NCI-H524 (cell line): ENCODE measurements around the gene ARFGAP3.
"Not testable (repeated sequence)": the region's sequence is repeated elsewhere in the genome, so short reads cannot be mapped to it uniquely, and the experiment has no call there.

Source experiments
- DNase-seq, 2 experiments: peaks; one replicate each; lab custom pipeline; 2025; lab: John Stamatoyannopoulos, UW

Gene ARFGAP3

DNA sequence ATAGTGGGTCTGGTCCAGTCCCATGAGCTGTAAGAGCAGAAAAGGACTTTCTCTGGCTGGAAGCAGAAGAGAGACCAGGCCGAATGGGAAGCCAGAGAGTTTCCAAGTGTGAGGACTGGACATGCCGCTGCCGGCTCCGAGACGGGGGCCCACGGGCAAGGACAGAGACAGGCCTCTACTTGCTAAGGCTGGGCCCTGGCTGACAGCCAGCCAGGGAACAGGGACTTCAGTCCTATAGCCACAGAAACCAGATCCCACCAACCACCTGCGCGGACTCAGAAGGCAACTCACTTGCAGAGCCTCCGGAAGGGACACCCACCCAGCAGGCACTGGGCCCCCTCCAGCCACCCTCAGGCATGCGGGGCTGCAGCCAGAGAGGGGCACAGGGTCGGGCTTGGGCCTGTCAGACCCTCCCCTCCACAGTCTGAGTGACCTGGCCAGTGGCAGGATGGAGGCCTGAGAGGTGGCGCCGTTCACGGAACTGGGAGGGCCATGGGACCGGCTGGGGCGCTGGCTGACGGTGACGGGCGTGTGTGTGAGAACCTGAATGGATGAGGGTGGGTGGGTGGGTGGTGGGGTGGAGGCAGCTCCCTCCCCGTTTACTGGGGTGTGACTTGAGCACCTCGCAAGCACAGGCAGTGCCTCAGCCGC lies 88.6 kb downstream of the ARFGAP3 start:
- DNase-seq: no peak

DNA sequence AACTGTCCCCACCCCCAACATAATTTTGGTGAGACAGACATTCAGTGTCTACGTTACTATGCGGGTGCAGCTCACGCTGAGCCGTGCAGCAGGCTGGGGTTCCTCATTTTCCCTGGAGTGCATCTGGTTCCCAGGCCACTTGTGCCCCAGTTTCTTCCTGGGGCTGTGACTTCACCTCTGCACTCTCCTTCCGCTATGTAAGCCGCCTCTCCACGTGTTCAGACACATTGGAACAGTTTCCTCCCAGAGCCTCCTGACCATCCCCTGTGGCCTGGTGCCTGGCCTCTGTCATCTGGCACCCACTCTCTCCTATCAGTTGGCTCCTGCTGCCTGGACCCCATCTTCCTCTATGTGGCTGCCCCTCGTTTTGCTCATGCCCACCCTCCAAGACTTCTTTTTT lies 90.2 kb downstream of the ARFGAP3 start:
- no peak for DNase-seq

DNA sequence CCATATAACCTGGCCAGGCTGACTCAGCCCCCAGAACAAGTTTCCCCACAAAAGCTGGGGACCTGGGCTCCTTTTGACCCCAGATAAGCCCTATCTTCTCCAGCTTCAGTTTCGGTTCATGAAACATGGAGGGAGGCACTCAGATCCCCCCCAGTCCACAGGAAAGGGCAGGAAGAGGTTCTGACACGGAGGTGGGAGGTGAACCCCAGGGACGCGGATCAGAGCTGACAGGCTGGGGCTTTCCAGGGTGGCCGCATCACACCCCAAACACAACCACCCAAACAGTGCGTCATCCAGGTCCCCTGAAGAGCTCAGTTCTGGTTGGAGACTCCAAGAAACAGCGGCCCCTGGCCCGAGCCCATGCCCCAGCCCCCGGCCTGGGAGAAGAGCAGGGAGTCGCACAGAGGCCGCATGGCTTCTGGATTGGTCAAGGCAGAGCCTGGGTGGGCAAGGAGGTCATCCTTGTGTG lies 92.1 kb downstream of the ARFGAP3 start:
- no peak for DNase-seq

DNA sequence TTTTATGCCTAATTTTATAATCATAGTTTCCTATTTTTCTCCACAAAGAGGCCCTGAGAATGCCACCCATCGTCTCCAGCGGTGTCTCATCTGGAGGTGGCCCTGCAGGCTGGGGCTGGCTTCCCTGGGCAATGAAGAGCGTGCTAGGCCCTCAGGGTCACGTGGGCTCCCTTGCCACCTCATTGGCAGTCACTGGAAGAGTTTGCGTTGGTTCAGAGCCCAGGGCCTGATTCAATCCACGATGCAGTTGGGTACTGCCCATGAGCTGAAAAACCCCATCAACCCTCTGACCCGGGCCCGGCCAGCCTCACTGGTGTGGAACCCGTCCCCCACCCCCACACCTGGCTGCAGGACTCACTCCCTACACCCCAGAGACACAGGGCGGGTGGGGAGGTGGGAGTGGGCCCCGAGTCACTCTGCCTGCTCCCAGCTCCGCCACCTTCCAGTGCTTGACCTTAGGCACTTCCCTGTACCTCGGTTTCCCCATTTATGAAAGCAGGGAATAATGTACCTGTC lies 93.0 kb downstream of the ARFGAP3 start:
- no peak for DNase-seq

DNA sequence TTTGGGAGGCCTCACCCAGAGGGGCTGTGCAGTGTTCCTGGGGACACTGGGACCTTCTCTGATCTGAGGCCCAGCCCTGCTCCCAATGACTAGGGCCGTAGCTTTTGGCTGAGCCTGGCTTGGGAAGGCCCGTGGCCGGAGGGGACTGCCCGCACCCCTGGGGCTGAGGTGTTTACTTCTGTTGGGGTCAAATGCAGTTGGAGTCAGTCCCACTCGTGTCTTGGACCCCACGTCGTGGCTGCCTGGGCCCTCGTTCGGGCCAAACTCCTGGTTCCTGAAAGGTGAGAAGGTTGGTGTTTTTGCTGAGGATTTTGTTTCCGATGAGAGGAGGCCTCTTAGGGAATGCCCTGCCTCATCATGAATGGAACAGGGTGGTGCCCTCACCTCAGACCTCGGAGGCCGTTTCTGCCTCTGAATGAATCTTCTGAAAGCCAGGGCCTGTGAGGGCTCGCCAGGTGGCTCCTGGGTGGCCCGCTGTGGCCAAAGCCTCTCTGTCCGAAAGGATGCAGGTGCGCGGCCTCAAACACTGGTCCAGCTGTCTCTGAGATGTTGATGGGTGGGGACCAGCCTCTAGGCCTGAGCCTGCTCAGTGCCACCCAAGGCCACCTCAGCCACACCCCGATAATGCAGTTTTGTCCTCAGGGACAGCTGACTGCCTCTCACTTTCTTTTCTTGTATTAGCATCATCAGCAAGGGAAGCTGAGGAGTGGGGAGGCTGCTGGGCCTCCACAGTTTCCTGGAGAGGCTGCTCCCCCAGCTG lies 96.1 kb downstream of the ARFGAP3 start:
- DNase-seq: no peak

DNA sequence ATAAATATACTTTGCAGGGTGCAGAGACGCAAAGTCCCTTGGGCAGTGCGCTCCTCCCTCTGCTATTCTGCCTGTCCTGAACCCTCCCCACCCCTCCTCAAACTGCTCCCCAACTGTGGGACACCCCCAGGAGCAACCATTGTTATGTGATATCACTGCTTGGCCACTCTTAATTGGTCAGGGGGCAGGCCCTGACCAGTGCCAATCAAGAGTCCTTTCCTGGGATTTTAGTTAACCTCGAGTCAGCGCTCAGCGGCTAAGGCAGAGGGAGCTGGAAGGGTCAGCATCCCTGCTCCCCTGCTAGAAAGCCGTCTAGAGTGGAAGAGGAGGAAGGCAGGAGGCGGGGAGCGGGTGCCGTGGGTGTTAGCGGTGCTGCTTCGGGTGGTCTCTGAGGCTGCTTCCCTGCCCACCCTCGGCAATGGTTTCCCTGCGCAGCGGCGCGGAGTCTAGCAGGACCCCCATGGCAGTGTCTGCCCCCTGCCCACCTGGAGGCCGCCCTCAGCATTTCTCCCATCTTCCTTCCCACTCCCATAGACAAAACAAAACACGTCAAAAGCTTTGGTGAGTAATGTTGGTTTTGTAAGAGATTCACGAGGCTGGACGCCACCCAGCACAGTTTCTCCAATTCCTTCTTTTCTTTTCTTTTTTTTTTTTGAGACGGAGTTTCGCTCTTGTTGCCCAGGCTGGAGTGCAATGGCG lies 98.0 kb downstream of the ARFGAP3 start:
- DNase-seq: no peak

DNA sequence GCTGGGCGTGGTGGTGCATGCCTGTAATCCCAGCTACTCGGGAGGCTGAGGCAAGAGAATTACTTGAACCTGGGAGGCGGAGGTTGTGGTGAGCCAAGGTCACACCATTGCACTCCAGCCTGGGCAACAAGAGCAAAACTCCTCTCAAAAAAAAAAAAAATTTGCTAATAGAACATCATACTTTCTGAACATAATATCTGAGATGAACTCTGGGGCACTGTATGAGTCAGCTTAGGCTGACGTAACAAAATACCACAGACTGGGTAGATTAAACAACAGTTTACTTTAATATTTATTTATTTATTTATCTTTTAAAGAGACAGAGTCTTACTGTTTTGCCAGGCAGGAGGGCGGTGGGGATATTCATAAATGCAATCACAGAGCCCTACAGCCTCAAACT lies 101.5 kb downstream of the ARFGAP3 start:
- not testable (repeated sequence) for DNase-seq

DNA sequence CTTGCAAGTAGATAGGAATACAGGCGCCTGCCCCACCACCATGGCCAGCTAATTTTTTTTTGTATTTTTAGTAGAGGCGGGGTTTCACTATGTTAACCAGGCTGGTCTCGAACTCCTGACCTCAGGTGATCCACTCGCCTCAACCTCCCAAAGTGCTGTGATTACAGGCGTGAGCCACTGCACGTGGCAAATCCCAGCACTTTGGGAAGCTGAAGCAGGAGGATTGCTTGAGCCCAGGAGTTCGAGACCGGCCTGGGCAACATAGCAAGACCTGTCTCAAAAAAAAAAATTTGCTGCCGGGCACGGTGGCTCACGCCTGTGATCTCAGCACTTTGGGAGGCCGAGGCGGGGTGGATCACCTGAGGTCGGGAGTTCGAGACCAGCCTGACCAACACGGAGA lies 102.0 kb downstream of the ARFGAP3 start:
- DNase-seq: not testable (repeated sequence)

DNA sequence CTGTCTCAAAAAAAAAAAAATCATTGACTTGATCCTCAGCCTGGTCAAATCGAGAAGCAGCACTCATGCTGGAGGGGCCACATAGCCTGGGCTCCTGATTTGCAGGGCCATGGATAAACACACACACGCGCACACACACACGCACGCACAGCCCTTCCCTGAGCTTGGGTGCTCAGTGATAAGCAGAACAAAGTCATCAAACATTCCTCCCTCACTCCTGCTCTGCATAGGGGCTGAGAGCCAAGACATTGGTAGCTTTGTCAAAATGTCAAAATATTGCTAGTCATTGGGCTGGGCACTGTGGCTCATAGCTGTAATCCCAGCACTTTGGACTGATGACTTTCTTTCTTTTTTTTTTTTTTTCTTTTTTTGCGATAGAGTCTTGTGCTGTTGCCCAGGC lies 102.4 kb downstream of the ARFGAP3 start:
- DNase-seq: no peak

DNA sequence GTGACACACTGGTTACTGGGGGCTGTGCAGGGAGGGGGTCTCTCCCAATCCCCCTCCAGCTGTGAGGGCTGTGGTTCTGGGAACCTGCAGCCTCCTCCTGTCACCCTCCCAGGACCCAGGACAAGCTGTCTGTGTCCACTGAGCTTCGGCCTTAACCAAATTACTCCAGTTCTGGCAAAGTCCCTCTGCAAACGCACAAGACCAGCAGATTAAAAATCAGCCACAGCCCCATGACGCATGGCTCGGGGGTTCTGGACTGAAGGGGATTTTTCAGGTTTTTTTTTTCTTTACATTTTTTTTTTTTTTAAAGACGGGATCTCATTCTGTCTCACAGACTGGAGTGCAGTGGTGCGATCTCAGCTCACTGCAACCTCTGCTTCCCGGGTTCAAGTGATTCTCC lies 104.2 kb downstream of the ARFGAP3 start:
- DNase-seq: no peak

DNA sequence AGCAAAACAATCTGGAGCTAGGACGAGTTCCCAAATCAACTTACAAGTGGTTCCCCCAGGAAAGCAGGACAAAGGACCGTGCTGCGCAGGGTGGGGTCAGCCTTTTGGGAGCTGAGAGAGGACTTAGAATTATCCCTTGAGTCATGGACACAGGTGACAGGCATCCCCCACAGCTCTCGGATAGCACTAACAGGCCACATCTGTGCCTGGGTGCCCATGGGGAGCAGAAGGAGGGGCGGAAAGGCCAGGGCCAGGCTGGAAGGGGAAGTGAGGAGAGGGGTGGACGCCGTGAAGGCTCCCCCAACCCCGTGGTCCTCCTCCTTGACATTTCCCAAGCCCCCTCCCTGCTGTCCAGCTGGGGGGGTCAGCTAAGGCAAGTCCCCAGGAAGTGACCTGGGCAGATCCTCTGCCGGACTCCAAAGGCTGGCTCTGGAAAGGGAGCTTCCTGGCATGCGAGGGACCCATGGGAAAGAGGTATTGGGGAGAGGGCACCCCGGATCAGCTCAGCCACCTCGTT lies 104.8 kb downstream of the ARFGAP3 start:
- DNase-seq: peak; percentile 11 to 37

DNA sequence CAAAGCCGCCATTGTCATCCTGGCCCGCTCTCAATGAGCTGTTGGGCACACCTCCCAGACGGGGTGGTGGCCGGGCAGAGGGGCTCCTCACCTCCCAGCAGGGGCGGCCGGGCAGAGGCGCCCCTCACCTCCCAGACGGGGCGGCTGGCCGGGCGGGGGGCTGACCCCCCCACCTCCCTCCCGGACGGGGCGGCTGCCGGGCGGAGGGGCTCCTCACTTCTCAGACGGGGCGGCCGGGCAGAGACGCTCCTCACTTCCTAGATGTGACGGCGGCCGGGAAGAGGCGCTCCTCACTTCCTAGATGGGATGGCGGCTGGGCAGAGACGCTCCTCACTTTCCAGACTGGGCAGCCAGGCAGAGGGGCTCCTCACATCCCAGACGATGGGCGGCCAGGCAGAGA lies 106.7 kb downstream of the ARFGAP3 start:
- DNase-seq: not testable (repeated sequence)

DNA sequence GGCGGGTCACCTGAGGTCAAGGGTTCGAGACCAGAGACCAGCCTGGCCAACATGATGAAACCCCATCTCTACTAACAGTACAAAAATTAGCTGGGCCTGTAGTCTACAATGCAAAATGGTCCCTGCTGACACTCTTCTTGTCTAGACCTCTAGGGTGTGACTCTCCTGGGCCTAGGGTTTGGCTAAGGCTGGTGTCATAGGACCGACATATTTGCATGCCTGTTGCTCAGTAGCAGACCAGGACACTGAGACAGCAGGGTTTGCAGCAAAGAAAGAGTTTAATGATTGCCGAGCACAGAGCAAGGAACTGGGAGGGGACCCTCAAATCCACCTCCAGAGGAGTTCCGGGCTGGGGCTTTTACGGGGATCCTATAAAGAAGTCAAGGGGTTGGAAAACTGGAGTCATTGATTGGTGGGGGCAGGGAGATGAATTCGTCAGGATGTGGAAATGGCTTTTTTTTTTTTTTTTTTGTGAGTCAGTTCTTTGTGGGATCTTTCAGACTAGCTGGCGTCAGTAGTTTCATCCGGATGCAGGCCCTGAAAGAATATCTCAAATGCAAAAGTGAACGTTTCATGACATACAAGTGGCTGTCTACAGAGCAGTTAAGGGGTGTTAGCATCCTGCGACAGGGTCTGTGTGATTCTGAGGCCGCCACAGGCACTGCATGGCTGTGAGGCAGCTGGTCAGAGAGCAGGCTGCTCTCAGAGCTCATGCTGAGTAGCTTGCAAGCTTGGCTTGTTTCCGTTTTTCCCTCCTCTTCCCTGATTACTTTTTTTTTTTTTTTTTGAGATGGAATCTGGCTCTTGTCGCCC lies 109.2 kb downstream of the ARFGAP3 start:
- DNase-seq: peak in 1 of 2 experiments; percentile 46
